Astrocyte (in vitro differentiated cells and primary cell): ENCODE results near the gene MCF2L. TPM values are rescaled to one million over a fixed set of nuclear protein-coding genes. Genes with fewer than 3 reads are reported as not detected.

Experiments used
- DNase-seq: peaks from one replicate; pipeline ENCODE4 v3.0.0-alpha.2; 2010; ENCODE audit warnings: low read depth
- FAIRE-seq: peaks from 2 replicates; lab custom pipeline; 2011; peaks lifted over from hg19 to GRCh38; lab: Jason Lieb, UNC
- H2AFZ ChIP-seq: 2 replicates; pipeline ENCODE4 v1.6.0; 2012; ENCODE audit warnings: low read depth, low read length, inconsistent platforms
- H3K27ac ChIP-seq: 2 replicates; pipeline ENCODE4 v1.5.1; 2011; ENCODE audit warnings: low read depth, low read length, inconsistent platforms
- H3K27me3 ChIP-seq: 2 replicates; pipeline ENCODE4 v1.6.0; 2011; ENCODE audit warnings: low read length, inconsistent platforms; ENCODE audit not compliant: insufficient read depth
- H3K36me3 ChIP-seq: 2 replicates; pipeline ENCODE4 v1.5.1; 2011; ENCODE audit warnings: low read length, inconsistent platforms; ENCODE audit not compliant: insufficient read depth
- H3K4me1 ChIP-seq: 2 replicates; pipeline ENCODE4 v1.5.1; 2011; ENCODE audit warnings: low read length, inconsistent platforms; ENCODE audit not compliant: insufficient read depth
- H3K4me2 ChIP-seq: 2 replicates; pipeline ENCODE4 v1.6.0; 2012; ENCODE audit warnings: low read length, inconsistent platforms
- H3K4me3 ChIP-seq: 2 replicates; pipeline ENCODE4 v1.5.1; 2011; ENCODE audit warnings: low read depth, mild to moderate bottlenecking, low read length, inconsistent platforms; ENCODE audit not compliant: insufficient read depth
- H3K79me2 ChIP-seq: 2 replicates; pipeline ENCODE4 v1.6.0; 2012; ENCODE audit warnings: mild to moderate bottlenecking, low read length, inconsistent platforms; ENCODE audit not compliant: insufficient read depth
- H3K9ac ChIP-seq: 2 replicates; pipeline ENCODE4 v1.6.0; 2012; ENCODE audit warnings: mild to moderate bottlenecking, low read length, inconsistent platforms
- H3K9me3 ChIP-seq: 2 replicates; pipeline ENCODE4 v1.5.1; 2012; ENCODE audit warnings: low read depth, mild to moderate bottlenecking, low read length, inconsistent platforms; ENCODE audit not compliant: insufficient read depth
- H4K20me1 ChIP-seq: 2 replicates; pipeline ENCODE4 v1.6.0; 2012; ENCODE audit warnings: low read length, inconsistent platforms; ENCODE audit not compliant: insufficient read depth
- H3K27ac Mint-ChIP-seq: one replicate; pipeline ENCODE4 v1.8.0; 2021; ENCODE audit warnings: mild to moderate bottlenecking, mixed read lengths; ENCODE audit not compliant: unreplicated experiment
- H3K27me3 Mint-ChIP-seq: one replicate; pipeline ENCODE4 v1.8.0; 2021; ENCODE audit warnings: low read depth, mixed read lengths; ENCODE audit not compliant: unreplicated experiment
- H3K36me3 Mint-ChIP-seq: one replicate; pipeline ENCODE4 v1.8.0; 2021; ENCODE audit warnings: low read depth, mixed read lengths; ENCODE audit not compliant: unreplicated experiment
- H3K4me1 Mint-ChIP-seq: one replicate; pipeline ENCODE4 v1.8.0; 2021; ENCODE audit warnings: low read depth, mixed read lengths; ENCODE audit not compliant: unreplicated experiment
- H3K4me3 Mint-ChIP-seq: one replicate; pipeline ENCODE4 v1.8.0; 2021; ENCODE audit warnings: mild to moderate bottlenecking, moderate library complexity, mixed read lengths; ENCODE audit not compliant: unreplicated experiment
- H3K9me3 Mint-ChIP-seq: one replicate; pipeline ENCODE4 v1.8.0; 2021; ENCODE audit warnings: mild to moderate bottlenecking, mixed read lengths; ENCODE audit not compliant: unreplicated experiment
- EZH2 ChIP-seq: IDR thresholded peaks from 2 replicates; pipeline ENCODE4 v1.6.1; 2012; ENCODE audit warnings: mild to moderate bottlenecking, low read length, inconsistent platforms; ENCODE audit not compliant: insufficient read depth
- total RNA-seq: library from RNA; stranded (reverse); gene quantifications from 2 replicates; pipeline ENCODE4 v1.2.1, GENCODE V29; 2021
- TF ChIP-seq, protein P1 (sequence below): IDR thresholded peaks from 2 replicates; pipeline ENCODE4 v1.5.1; 2011; ENCODE audit warnings: low read depth, mild to moderate bottlenecking, inconsistent platforms, low read length, moderate library complexity; ENCODE audit not compliant: insufficient read depth

MCF2L gene
- total RNA-seq, 1 donor from 2014 or later = 3.4 TPM

DNA sequence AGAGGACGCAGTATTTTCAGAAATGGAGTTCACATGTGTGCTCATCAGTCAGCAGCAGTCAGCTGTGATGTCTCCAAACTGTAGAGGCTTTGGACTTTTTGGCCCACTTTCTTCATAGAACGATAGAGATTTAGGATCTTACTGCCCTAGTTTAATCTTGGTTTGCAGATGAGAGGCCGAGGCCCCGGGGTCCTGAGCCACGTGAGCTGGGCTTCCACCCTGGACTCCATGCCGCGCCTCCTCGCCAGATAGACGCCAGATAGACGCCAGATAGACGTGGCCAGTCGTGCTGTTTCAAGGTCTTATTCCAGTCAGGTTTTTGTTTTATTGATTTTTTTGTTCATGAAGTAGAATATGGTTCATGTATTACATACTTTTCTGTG, 11.7 kb upstream of the MCF2L start:
- TF ChIP-seq, protein P1, sequence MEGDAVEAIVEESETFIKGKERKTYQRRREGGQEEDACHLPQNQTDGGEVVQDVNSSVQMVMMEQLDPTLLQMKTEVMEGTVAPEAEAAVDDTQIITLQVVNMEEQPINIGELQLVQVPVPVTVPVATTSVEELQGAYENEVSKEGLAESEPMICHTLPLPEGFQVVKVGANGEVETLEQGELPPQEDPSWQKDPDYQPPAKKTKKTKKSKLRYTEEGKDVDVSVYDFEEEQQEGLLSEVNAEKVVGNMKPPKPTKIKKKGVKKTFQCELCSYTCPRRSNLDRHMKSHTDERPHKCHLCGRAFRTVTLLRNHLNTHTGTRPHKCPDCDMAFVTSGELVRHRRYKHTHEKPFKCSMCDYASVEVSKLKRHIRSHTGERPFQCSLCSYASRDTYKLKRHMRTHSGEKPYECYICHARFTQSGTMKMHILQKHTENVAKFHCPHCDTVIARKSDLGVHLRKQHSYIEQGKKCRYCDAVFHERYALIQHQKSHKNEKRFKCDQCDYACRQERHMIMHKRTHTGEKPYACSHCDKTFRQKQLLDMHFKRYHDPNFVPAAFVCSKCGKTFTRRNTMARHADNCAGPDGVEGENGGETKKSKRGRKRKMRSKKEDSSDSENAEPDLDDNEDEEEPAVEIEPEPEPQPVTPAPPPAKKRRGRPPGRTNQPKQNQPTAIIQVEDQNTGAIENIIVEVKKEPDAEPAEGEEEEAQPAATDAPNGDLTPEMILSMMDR = no peak
- TF ChIP-seq EZH2 = no peak
- Histone ChIP-seq H3K36me3 (no peaks in the 10 kb centered on the region), H3K27ac (no peak overlapping the region), H3K27me3 (peaks cover 23% of the 10 kb centered on the region), H3K4me1 (no peaks in the 10 kb centered on the region), H3K9me3 (no peaks in the 10 kb centered on the region), H3K4me3 (no peak overlapping the region), H3K79me2 (no peaks in the 10 kb centered on the region), H3K9ac (no peak overlapping the region), H3K4me2 (no peak overlapping the region), H4K20me1 (no peaks in the 10 kb centered on the region), H2AFZ (no peak overlapping the region)
- H3K4me1 Mint-ChIP-seq = peaks cover 3% of the 10 kb centered on the region
- H3K9me3 Mint-ChIP-seq = peaks cover 4% of the 10 kb centered on the region
- FAIRE-seq (no peak), DNase-seq (no peak)
- peak overlapping the region; percentile 50 for H3K27ac Mint-ChIP-seq
- peaks cover 67% of the 10 kb centered on the region for H3K27me3 Mint-ChIP-seq
- H3K36me3 Mint-ChIP-seq = no peaks in the 10 kb centered on the region
- no peak overlapping the region for H3K4me3 Mint-ChIP-seq

DNA sequence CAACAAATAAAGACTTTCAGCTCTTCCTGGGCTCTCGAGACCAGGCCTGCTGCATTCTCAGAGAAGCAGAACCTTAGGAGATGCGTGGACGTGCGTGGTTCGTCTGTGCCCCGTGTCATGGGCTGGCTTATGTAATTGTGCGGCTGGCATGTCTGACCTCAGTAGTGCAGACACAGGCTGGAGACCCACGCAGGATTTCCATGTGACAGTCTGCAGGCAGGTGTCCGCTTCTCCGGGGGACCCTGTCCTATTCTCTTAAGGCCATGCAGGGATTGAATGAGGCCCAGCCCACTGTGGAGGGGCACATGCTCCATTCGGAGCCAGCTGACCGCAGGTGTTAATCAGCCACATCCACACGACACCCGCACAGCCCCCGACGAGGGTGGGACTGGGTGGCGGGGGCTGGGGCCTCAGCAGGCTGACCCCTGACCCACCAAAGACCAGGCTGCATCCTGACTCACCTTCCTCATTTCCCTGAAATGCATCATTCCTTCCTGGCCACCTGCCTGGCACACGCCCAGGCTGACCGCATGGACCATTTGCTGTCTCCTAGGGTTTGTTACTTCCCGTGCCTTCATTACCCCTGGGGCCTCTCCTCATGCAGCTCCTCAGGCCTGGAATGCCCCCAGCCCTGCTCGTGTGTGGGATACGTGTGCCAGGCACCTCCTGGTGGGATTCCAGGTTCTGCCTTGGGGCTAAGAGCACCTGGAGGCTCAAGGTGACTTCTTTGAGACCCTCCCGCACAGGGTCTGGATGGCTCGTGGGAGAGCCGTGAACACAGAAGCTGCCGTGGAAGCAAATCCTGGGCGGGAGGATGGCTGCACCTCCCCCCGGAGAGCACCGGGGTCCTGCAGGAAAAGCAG, 10.7 kb upstream of the MCF2L start:
- Mint-ChIP-seq H3K9me3 (peaks cover 6% of the 10 kb centered on the region), H3K4me3 (no peak overlapping the region), H3K27ac (no peak overlapping the region), H3K36me3 (no peaks in the 10 kb centered on the region), H3K27me3 (peaks cover 62% of the 10 kb centered on the region), H3K4me1 (peaks cover 3% of the 10 kb centered on the region)
- DNase-seq (no peak), FAIRE-seq (no peak)
- no peak overlapping the region for H2AFZ ChIP-seq
- TF ChIP-seq, protein P1 = no peak
- TF ChIP-seq EZH2 = no peak
- no peak overlapping the region for H3K9ac ChIP-seq
- H3K4me1 ChIP-seq = no peaks in the 10 kb centered on the region
- H3K4me2 ChIP-seq = no peak overlapping the region
- no peak overlapping the region for H3K4me3 ChIP-seq
- H3K9me3 ChIP-seq = no peaks in the 10 kb centered on the region
- no peaks in the 10 kb centered on the region for H3K79me2 ChIP-seq
- no peaks in the 10 kb centered on the region for H3K36me3 ChIP-seq
- no peaks in the 10 kb centered on the region for H4K20me1 ChIP-seq
- H3K27ac ChIP-seq = no peak overlapping the region
- peaks cover 14% of the 10 kb centered on the region for H3K27me3 ChIP-seq

DNA sequence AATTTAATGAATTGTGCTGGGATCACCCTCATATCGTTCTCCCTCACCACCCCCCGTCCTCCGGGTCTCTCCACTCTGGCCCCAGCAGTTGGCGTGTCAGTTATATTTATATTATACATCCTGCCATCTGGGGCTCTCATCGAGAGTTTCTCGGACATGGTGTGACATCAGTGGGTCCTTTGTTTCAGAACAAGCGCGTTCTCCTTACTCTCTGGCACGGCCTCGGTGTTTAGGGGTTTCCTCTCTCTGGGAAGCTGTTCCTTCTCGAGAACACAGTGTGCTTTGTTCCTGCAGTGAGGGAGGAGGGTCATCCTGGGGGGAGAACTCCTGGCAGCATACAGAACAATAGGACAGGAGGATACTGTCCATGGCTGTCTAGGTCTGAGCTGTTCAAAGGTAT, 9.8 kb upstream of the MCF2L start:
- Histone ChIP-seq H3K4me2 (no peak overlapping the region), H3K9ac (no peak overlapping the region), H2AFZ (no peak overlapping the region), H3K4me3 (no peak overlapping the region), H3K27ac (no peak overlapping the region), H3K36me3 (no peaks in the 10 kb centered on the region), H3K27me3 (peaks cover 12% of the 10 kb centered on the region), H3K79me2 (no peaks in the 10 kb centered on the region), H4K20me1 (no peaks in the 10 kb centered on the region), H3K4me1 (no peaks in the 10 kb centered on the region), H3K9me3 (no peaks in the 10 kb centered on the region)
- no peak for DNase-seq
- H3K4me1 Mint-ChIP-seq = peaks cover 3% of the 10 kb centered on the region
- no peaks in the 10 kb centered on the region for H3K36me3 Mint-ChIP-seq
- H3K27me3 Mint-ChIP-seq = peaks cover 59% of the 10 kb centered on the region
- TF ChIP-seq, protein P1 = no peak
- TF ChIP-seq EZH2 = no peak
- H3K9me3 Mint-ChIP-seq = peaks cover 6% of the 10 kb centered on the region
- H3K27ac Mint-ChIP-seq = no peak overlapping the region
- H3K4me3 Mint-ChIP-seq = no peak overlapping the region
- FAIRE-seq = no peak
